ENCODE measurements around the gene GOLT1B.

GOLT1B gene

DNA sequence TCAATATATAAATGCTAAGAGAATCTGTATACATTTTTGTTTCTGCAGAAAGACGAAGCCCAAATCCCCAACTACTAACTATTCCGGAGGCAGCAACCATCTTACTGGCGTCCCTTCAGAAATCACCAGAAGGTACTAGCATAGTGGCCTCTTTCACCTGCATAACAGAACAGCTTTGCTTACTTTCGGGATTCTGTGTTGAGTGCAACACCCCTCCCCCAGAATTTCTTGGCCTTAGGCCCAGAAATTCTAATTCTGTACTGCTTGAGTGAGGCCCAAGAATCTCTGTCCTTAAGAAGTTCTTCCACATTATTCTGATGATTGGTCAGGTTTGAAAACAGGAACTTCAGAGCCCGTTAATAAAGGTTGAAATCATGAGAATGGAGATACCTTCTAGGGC is 27.4 kb downstream of the GOLT1B start:
- H3K9me3 ChIP-seq (ENCODE audit: control extremely low read depth in 1 of 5, control insufficient read depth in 4 of 5, insufficient read depth in 2 of 5, low read depth in 1 of 5, low read length in 4 of 5), result no peaks in the 10 kb centered on the region
- no peak overlapping the region for H3K27ac ChIP-seq (ENCODE audit: insufficient read depth in 1 of 2, low read depth in 1 of 2, low read length in 2 of 2, poor library complexity in 1 of 2, severe bottlenecking in 2 of 2)
- no peak for DNase-seq
- WGBS (ENCODE audit: insufficient coverage), result 81% methylated on average over 4 of the region's 5 CpGs
- ChIA-PET CTCF (no interaction called here), POLR2A (no interaction called here)
- H3K27me3 ChIP-seq (replicated peaks in 2 of 5; ENCODE audit: control insufficient read depth in 4 of 5, insufficient read depth in 5 of 5, low read length in 4 of 5), result peaks cover 5 to 25% (median 22%) of the 10 kb centered on the region in 5 experiments
- no peak overlapping the region for H3K4me3 ChIP-seq (ENCODE audit: control insufficient read depth in 1 of 7, extremely low read depth in 1 of 7, insufficient read depth in 4 of 7, low read depth in 2 of 7, low read length in 6 of 7)
- no peaks in the 10 kb centered on the region for H3K36me3 ChIP-seq (ENCODE audit: control insufficient read depth in 4 of 4, insufficient read depth in 4 of 4, low read length in 3 of 4)
- peaks cover 0 to 12% (median 8%) of the 10 kb centered on the region in 4 experiments for H3K4me1 ChIP-seq (ENCODE audit: control extremely low read depth in 1 of 4, control insufficient read depth in 4 of 4, insufficient read depth in 4 of 4, low read length in 3 of 4)

DNA sequence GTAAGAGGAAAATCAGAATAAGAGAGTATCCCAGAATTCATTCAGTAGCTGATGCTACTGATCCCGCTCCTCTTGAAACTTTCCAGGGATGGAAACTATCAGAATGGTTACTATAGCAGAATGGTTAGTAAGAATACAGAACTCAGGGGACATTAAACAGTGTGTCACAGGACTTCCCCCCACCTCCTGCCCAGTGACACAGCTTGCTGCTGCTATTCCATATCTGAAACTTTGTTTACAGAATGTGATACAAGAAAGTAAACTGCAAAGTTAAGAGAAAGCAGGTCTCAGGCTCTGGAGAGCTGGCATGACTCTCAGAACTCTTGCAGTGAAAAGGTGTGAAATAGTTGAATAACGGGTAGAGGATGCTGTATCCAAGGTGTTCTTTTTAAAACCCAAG is 27.9 kb downstream of the GOLT1B start:
- Histone ChIP-seq H3K9me3 (ENCODE audit: control extremely low read depth in 1 of 5, control insufficient read depth in 4 of 5, insufficient read depth in 2 of 5, low read depth in 1 of 5, low read length in 4 of 5) (no peaks in the 10 kb centered on the region), H3K36me3 (ENCODE audit: control insufficient read depth in 4 of 4, insufficient read depth in 4 of 4, low read length in 3 of 4) (no peaks in the 10 kb centered on the region), H3K4me1 (ENCODE audit: control extremely low read depth in 1 of 4, control insufficient read depth in 4 of 4, insufficient read depth in 4 of 4, low read length in 3 of 4) (peaks cover 0 to 12% (median 8%) of the 10 kb centered on the region in 4 experiments), H3K27me3 (replicated peaks in 2 of 5; ENCODE audit: control insufficient read depth in 4 of 5, insufficient read depth in 5 of 5, low read length in 4 of 5) (peaks cover 5 to 25% (median 22%) of the 10 kb centered on the region in 5 experiments), H3K4me3 (ENCODE audit: control insufficient read depth in 1 of 7, extremely low read depth in 1 of 7, insufficient read depth in 4 of 7, low read depth in 2 of 7, low read length in 6 of 7) (no peak overlapping the region), H3K27ac (ENCODE audit: insufficient read depth in 1 of 2, low read depth in 1 of 2, low read length in 2 of 2, poor library complexity in 1 of 2, severe bottlenecking in 2 of 2) (no peak overlapping the region)
- DNase-seq, result no peak
- 100% methylated on average over 2 of the region's 2 CpGs for WGBS (ENCODE audit: insufficient coverage)
- ChIA-PET CTCF (no interaction called here), POLR2A (no interaction called here)

DNA sequence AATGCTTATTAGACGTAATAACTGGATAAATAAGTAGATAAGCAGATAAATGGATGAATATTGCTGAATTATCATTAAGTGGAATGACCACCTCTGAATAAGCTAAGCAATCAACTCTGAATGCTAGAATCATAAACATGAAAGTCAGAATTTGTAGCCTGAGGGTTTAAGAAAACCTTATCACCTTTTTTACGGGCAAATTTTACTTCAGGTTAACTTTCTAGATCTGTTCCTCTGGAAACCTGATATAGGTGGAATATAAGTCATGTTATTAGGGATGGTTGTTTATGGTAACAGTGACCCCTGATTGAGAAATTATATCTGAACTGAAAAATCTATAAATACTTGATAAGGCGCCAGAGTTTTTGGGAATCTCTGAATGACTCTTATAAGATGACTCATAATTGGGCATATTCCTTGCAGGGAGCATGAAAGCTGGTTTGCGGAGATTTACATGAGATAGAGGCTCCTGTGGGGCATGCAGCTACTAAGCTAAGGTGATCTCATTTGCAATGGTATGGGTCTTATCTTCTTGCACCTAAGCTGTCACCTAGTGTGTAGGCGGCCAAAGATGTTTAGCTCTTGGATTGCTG is 36.6 kb downstream of the GOLT1B start:
- ChIA-PET CTCF (no interaction called here), POLR2A (no interaction called here)
- no peak for DNase-seq
- Histone ChIP-seq H3K4me3 (ENCODE audit: control insufficient read depth in 1 of 7, extremely low read depth in 1 of 7, insufficient read depth in 4 of 7, low read depth in 2 of 7, low read length in 6 of 7) (no peak overlapping the region), H3K36me3 (ENCODE audit: control insufficient read depth in 4 of 4, insufficient read depth in 4 of 4, low read length in 3 of 4) (no peaks in the 10 kb centered on the region), H3K4me1 (ENCODE audit: control extremely low read depth in 1 of 4, control insufficient read depth in 4 of 4, insufficient read depth in 4 of 4, low read length in 3 of 4) (peaks cover 0 to 11% (median 10%) of the 10 kb centered on the region in 4 experiments), H3K27me3 (replicated peaks in 2 of 5; ENCODE audit: control insufficient read depth in 4 of 5, insufficient read depth in 5 of 5, low read length in 4 of 5) (no peaks in the 10 kb centered on the region), H3K9me3 (ENCODE audit: control extremely low read depth in 1 of 5, control insufficient read depth in 4 of 5, insufficient read depth in 2 of 5, low read depth in 1 of 5, low read length in 4 of 5) (no peaks in the 10 kb centered on the region), H3K27ac (ENCODE audit: insufficient read depth in 1 of 2, low read depth in 1 of 2, low read length in 2 of 2, poor library complexity in 1 of 2, severe bottlenecking in 2 of 2) (no peak overlapping the region)
- WGBS (ENCODE audit: insufficient coverage), result 100% methylated on average over 3 of the region's 5 CpGs

DNA sequence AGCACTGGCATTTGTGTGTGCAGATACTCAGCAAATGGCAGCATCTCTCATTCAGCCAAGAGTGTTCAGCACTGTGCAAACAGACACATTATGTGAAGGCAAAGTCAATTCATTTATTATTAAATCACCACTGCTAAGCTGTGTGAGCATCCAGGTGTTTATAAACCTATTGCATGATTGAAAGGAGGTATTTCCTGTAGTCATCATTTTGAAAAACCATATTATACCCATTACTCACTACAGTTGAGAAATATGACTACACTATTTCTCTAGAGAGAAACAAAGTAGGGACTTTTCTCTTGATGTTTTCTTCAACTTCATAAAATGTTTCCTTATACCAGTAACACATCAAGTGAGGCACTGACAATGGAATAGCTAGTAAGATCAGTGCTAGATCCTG is 38.2 kb downstream of the GOLT1B start:
- DNase-seq, result no peak
- Histone ChIP-seq H3K4me3 (ENCODE audit: control insufficient read depth in 1 of 7, extremely low read depth in 1 of 7, insufficient read depth in 4 of 7, low read depth in 2 of 7, low read length in 6 of 7) (no peak overlapping the region), H3K27me3 (replicated peaks in 2 of 5; ENCODE audit: control insufficient read depth in 4 of 5, insufficient read depth in 5 of 5, low read length in 4 of 5) (no peaks in the 10 kb centered on the region), H3K36me3 (ENCODE audit: control insufficient read depth in 4 of 4, insufficient read depth in 4 of 4, low read length in 3 of 4) (no peaks in the 10 kb centered on the region), H3K4me1 (ENCODE audit: control extremely low read depth in 1 of 4, control insufficient read depth in 4 of 4, insufficient read depth in 4 of 4, low read length in 3 of 4) (peaks cover 0 to 15% (median 12%) of the 10 kb centered on the region in 4 experiments), H3K27ac (ENCODE audit: insufficient read depth in 1 of 2, low read depth in 1 of 2, low read length in 2 of 2, poor library complexity in 1 of 2, severe bottlenecking in 2 of 2) (no peak overlapping the region), H3K9me3 (ENCODE audit: control extremely low read depth in 1 of 5, control insufficient read depth in 4 of 5, insufficient read depth in 2 of 5, low read depth in 1 of 5, low read length in 4 of 5) (no peaks in the 10 kb centered on the region)
- ChIA-PET POLR2A (no interaction called here), CTCF (no interaction called here)

DNA sequence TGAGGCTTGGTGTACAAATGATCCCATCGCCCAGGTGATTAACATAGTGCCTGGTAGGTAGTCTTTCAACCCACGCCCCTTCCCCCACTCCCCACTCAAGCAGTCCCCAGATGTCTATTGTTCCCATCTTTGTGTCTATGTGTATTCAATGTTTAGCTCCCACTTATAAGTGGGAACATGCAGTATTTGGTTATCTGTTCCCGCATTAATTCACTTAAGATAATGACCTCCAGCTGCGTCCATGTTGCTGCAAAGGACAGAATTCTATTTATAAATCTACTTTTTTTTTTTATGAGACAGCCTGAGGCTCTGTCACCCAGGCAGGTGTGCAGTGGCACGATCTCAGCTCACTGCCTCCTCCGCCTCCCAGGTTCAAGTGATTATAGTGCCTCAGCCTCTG is 40.2 kb downstream of the GOLT1B start:
- ChIA-PET POLR2A (no interaction called here), CTCF (interaction anchor here (1.0 kb wide), 1 partner anchor 32 kb away, joined by 4 read pairs; no protein-coding TSS in a partner anchor)
- H3K27ac ChIP-seq (ENCODE audit: insufficient read depth in 1 of 2, low read depth in 1 of 2, low read length in 2 of 2, poor library complexity in 1 of 2, severe bottlenecking in 2 of 2), result no peak overlapping the region
- no peaks in the 10 kb centered on the region for H3K27me3 ChIP-seq (replicated peaks in 2 of 5; ENCODE audit: control insufficient read depth in 4 of 5, insufficient read depth in 5 of 5, low read length in 4 of 5)
- no peaks in the 10 kb centered on the region for H3K36me3 ChIP-seq (ENCODE audit: control insufficient read depth in 4 of 4, insufficient read depth in 4 of 4, low read length in 3 of 4)
- no peaks in the 10 kb centered on the region for H3K9me3 ChIP-seq (ENCODE audit: control extremely low read depth in 1 of 5, control insufficient read depth in 4 of 5, insufficient read depth in 2 of 5, low read depth in 1 of 5, low read length in 4 of 5)
- H3K4me1 ChIP-seq (ENCODE audit: control extremely low read depth in 1 of 4, control insufficient read depth in 4 of 4, insufficient read depth in 4 of 4, low read length in 3 of 4), result peaks cover 0 to 15% (median 12%) of the 10 kb centered on the region in 4 experiments
- no peak overlapping the region for H3K4me3 ChIP-seq (ENCODE audit: control insufficient read depth in 1 of 7, extremely low read depth in 1 of 7, insufficient read depth in 4 of 7, low read depth in 2 of 7, low read length in 6 of 7)
- no peak for DNase-seq
- 100% methylated on average over 1 of the region's 6 CpGs for WGBS (ENCODE audit: insufficient coverage)

DNA sequence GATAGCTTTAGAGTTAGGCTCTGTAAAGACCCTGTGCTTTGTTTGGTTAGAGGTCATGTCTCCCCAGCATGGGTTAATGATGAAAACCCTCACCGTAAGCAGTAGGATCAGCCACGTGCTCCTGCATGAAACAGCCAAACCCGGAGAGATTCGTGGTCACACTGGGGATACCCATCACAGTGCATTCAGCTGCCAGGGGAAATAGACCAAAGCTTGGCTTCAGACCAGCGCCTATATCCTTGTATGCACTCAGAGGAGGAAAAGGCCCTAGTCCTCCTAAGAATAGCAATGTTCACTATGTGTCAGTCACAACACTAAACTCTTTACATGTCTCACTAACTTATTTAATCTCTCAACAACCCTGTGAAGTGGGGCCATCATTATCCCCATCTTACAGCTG is 40.8 kb downstream of the GOLT1B start:
- Histone ChIP-seq H3K4me1 (ENCODE audit: control extremely low read depth in 1 of 4, control insufficient read depth in 4 of 4, insufficient read depth in 4 of 4, low read length in 3 of 4) (peaks cover 0 to 15% (median 12%) of the 10 kb centered on the region in 4 experiments), H3K4me3 (ENCODE audit: control insufficient read depth in 1 of 7, extremely low read depth in 1 of 7, insufficient read depth in 4 of 7, low read depth in 2 of 7, low read length in 6 of 7) (no peak overlapping the region), H3K36me3 (ENCODE audit: control insufficient read depth in 4 of 4, insufficient read depth in 4 of 4, low read length in 3 of 4) (no peaks in the 10 kb centered on the region), H3K27me3 (replicated peaks in 2 of 5; ENCODE audit: control insufficient read depth in 4 of 5, insufficient read depth in 5 of 5, low read length in 4 of 5) (no peaks in the 10 kb centered on the region), H3K9me3 (ENCODE audit: control extremely low read depth in 1 of 5, control insufficient read depth in 4 of 5, insufficient read depth in 2 of 5, low read depth in 1 of 5, low read length in 4 of 5) (no peaks in the 10 kb centered on the region), H3K27ac (ENCODE audit: insufficient read depth in 1 of 2, low read depth in 1 of 2, low read length in 2 of 2, poor library complexity in 1 of 2, severe bottlenecking in 2 of 2) (no peak overlapping the region)
- 3% methylated on average over 5 of the region's 5 CpGs for WGBS (ENCODE audit: insufficient coverage)
- POLR2A ChIA-PET, result no interaction called here
- DNase-seq, result peak in 2 of 3 donors; percentile 51 to 61
- CTCF ChIA-PET, result interaction anchor here (1.0 to 1.2 kb wide), 3 partner anchors 10 to 52 kb away, joined by 3 to 4 read pairs (median 4); no protein-coding TSS in a partner anchor

DNA sequence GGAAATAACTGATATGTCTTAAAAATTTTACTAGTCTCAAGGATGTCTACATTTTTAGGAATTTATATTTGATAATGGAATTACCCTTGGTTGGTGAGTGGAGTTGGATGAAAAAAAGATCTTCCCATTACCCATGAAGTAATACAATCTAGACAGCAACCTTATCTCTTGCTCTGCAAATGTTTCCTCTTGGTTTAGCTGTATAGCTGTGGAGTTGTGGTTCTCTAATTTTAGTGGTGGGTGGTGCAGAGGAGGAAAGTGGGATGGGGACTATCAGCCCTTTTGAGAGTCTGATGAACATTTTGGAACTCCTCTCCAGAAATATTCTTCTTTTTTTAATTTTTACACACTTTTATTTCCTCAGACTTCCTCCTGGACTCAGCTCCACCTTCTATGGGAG is 41.6 kb downstream of the GOLT1B start:
- peak; percentile 24 to 65 (median 45) for DNase-seq
- H3K27ac ChIP-seq (ENCODE audit: insufficient read depth in 1 of 2, low read depth in 1 of 2, low read length in 2 of 2, poor library complexity in 1 of 2, severe bottlenecking in 2 of 2), result no peak overlapping the region
- no peaks in the 10 kb centered on the region for H3K27me3 ChIP-seq (replicated peaks in 2 of 5; ENCODE audit: control insufficient read depth in 4 of 5, insufficient read depth in 5 of 5, low read length in 4 of 5)
- H3K36me3 ChIP-seq (ENCODE audit: control insufficient read depth in 4 of 4, insufficient read depth in 4 of 4, low read length in 3 of 4), result no peaks in the 10 kb centered on the region
- ChIA-PET CTCF (interaction anchor here (1.1 to 1.2 kb wide), 2 partner anchors 10 to 53 kb away, joined by 3 to 4 read pairs; no protein-coding TSS in a partner anchor), POLR2A (interaction anchor here (0.6 kb wide), 1 partner anchor 1219 kb away, joined by 3 read pairs; no protein-coding TSS in a partner anchor)
- peak overlapping the region in 2 of 7 experiments; percentile 10 to 31 for H3K4me3 ChIP-seq (ENCODE audit: control insufficient read depth in 1 of 7, extremely low read depth in 1 of 7, insufficient read depth in 4 of 7, low read depth in 2 of 7, low read length in 6 of 7)
- H3K9me3 ChIP-seq (ENCODE audit: control extremely low read depth in 1 of 5, control insufficient read depth in 4 of 5, insufficient read depth in 2 of 5, low read depth in 1 of 5, low read length in 4 of 5), result no peaks in the 10 kb centered on the region
- H3K4me1 ChIP-seq (ENCODE audit: control extremely low read depth in 1 of 4, control insufficient read depth in 4 of 4, insufficient read depth in 4 of 4, low read length in 3 of 4), result peaks cover 0 to 15% (median 12%) of the 10 kb centered on the region in 4 experiments
